Stimulated activated CD4-positive, alpha-beta T cell treated with anti-CD3 and anti-CD28 coated beads, Interleukin-12 subunit alpha, Interleukin-12 subunit beta, amount 100 ng/mL, for 24 hours (primary cell): ENCODE measurements around the gene ANGPT4.

Experiments
- DNase-seq, 2 experiments: peaks; one replicate each; pipeline ENCODE4 v3.0.0-alpha.2; 2020; ENCODE audit warnings: low read depth in 2 of 2

The ANGPT4 gene

DNA sequence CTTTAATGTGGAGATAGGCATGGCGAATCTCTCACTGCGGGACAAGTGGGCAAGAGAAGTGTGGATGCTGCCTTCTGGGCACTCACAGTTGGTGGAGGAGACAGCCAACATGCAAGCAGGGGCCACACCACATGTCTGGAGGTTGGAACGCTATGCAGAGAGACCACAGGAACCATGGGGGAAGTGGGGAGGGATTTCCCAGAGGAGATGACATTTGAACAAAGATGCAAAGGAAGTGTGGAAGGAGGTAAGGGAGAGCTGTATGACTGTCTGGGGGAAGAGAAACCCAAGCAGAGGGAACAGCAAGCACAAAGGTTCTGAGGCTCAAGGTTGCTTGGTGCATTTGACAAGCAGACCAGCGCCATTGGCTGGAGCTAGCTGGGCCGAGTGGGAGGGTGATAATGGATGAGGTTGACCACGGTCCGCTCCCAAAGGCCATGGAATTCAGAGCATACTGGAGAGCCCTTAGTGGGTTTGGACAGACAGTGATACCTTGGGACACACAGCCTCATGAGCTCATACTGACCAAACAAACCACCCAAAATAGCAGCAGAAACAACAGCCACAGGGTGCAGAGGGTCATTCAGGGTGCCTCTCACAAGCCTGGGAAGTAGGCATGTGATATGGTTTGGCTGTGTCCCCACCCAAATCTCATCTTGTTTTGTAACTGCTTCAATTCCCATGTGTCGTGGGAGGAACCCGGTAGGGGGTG is 90.3 kb downstream of the ANGPT4 start:
- no peak for DNase-seq

DNA sequence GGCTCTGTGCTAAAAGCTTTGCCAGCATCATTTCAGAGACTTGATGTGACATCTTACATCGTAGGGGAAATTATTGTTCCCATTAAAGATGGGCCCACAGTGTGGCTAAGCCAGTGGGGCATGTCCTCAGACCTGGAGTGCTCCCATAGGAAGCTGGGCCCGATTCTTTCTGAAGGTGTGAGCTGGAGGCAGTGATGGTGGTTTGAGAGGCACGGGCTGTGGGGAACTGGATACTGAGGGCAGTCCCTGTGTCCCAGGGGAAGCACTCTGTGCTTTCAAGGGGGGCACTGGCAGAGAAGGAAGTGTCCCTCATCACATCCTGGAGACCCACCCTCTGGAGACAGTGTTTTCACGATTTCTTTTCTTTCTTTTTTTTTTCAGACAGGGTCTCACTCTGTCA is 91.2 kb downstream of the ANGPT4 start:
- DNase-seq = no peak

DNA sequence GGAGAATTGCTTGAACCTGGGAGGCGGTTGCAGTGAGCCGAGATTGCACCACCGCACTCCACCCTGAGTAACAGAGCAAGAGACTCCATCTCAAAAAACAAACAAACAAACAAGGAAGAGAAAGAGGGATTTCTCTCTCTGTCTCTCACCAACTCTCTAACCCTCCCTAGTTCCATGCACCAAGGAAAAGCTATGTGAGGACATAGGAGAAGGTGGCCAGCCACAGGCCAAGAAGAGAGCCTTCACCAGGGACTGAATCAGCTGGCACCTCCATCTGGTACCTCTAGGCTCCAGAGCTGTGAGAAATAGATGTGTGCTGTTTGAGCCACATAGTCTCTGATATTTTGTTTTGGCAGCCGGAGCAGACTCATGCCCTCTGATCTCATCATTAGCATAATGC is 91.6 kb downstream of the ANGPT4 start:
- no peak for DNase-seq

DNA sequence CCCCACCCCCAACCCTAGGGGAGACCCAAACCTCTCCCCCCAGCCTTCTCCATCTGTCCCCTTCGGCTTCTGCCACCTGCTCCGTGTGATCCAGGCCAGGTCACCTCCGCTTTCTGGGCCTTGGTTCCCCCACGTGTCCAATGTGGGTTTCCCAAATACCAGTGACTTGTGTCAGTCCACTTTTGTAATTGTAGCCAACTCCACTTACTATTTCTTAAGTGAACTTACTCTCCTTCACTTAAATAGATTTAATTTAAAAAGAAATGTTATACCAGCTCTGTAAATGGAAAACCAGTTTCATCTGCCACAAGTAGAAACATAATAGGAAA is 92.6 kb downstream of the ANGPT4 start:
- DNase-seq = no peak

DNA sequence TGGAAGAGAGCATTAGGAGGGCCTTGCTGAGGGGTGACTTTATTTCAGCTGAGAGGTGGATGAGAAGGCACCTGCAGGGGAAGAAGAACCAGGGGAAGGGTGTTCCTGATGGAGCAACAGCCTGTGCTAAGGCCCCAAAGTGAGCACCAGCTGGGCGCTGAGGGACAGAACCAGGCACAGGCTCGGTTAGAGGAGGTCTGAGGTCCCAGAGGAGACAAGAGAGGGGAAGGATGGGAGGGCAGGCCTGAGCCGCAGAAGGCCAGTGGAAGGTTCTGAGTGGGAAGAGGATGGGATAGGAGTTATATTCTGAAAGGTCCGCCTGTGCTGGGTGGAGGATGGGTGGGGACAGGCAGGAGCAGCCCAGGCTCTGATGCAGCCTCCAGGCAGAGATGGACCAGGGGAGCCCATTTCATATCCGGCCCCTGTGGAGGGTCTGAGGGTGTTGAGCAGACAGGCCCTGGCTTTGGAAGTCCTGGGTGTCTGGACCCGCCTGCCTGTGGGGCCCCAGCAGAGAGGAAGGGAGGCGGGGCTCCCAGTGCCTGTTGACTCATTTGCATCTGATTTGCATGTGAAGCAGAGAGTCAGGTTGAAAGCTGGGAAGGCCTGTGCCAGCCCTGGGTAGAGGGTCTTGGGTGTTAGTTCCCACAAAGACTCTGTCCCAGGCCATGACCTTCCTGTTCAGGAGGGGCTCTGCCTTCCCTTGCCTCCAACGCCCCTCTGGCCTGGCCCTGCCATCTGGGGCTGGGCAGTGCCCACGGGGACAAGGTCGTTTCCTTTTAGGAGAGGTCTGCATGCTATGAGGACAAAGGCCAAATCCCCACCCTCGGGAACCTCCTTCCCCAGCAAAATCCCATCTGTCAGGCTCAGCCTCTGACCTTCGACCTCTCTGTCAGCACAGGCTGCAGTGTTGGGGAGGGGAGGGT is 93.2 kb downstream of the ANGPT4 start:
- DNase-seq = no peak

DNA sequence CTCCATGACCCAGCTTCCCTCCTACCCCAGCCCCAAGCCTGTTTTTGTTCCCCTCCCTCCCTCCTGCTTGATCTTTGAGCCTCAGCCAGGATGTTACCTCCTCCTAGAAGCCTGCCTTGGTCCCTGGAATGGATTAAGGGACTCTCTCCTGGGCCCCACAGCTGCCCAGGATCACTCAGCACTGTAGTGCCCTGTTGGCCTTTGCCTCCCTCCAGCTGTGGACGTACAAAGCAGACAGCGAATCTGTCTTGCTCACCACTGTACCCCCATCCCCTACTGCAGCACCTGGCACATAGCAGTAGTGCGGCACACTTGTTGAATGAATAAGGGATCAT is 94.4 kb downstream of the ANGPT4 start:
- DNase-seq = no peak

DNA sequence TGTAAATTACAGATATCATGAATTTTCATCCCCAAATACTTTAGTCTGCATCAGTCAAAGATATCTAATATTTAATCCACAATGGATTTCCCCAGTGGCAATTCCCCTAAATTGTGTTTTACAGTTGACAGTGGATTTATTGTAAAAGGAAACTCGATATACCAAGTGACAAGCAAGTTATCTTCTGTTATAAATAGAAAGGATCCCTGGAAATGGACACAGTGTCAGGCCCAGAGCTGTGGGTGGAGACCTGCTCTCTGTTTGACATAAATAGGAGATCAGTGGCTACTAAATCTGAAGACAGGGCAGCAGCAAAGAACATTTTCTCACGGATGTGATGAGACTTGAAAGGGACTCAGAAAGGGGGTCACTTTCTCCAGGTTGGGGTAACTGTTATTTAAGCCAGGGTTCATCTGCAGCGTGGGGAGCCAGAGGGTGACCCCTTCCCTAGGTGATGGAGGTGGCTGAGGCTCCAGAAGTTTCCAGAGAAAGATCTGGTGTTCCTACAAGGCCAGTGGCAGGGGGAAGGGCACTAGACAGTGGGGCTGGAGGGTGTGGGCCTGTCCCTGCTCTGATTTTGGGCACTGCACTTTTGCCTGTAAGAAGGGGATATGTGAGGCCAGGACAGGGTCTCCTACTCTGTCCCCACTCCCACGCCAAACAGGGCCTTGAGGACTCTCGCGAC is 94.9 kb downstream of the ANGPT4 start:
- DNase-seq = no peak

DNA sequence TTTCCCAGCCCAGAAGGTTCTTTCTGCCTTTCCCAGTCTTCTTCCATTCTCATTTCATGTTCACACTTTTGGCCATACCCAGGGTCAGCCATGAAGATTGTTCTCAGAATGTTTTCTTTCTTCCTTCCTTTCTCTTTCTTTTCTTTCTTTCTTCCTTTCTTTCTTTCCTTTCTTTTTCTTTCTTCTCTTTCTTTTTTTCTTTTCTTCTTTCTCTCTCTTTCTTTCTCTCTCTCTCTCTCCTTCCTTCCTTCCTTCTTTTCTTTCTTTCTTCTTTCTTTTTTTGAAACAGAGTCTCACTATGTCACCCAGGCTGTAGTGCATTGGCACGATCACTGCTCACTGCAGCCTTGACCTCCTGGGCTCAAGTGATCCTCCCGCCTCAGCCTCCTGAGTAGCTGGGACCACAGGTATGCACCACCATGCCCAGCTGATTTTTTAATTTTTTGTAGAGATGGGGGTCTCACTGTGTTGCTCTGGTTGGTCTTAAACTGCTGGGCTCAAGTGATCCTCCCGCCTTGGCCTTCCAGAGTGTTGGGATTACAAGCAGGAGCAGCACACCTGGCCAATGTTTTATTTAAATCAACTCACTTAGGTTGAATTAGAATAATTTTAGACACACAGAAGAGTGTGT is 95.7 kb downstream of the ANGPT4 start:
- DNase-seq = no peak
